Smooth muscle cell (in vitro differentiated cells): ENCODE measurements around the gene REPIN1. TPM values are rescaled to one million over a fixed set of nuclear protein-coding genes. Genes with fewer than 3 reads are reported as not detected.
A peak's percentile ranks its signal among the peaks of the same experiment; 100 is the strongest.

ENCODE experiments used
- DNase-seq: peaks from one replicate; lab custom pipeline; 2025; ENCODE audit not compliant: unreplicated experiment; lab: John Stamatoyannopoulos, UW
- H2AFZ ChIP-seq: fragments of 200-600 bp; sonication (generic); 2 replicates; pipeline ENCODE4 v1.6.0; 2016; ENCODE audit warnings: antibody characterized with exemption, low read depth, mild to moderate bottlenecking
- H3F3A ChIP-seq: fragments of 200-600 bp; sonication (generic); 2 replicates; pipeline ENCODE4 v1.6.0; 2017; ENCODE audit warnings: antibody characterized with exemption, low read depth
- H3K27ac ChIP-seq: fragments of 200-600 bp; sonication (generic); 2 replicates; pipeline ENCODE4 v1.5.1; 2016; ENCODE audit warnings: low read depth, mild to moderate bottlenecking
- H3K27me3 ChIP-seq: fragments of 200-600 bp; sonication (generic); 2 replicates; pipeline ENCODE4 v1.6.1; 2016; ENCODE audit warnings: low read depth, mild to moderate bottlenecking
- H3K36me3 ChIP-seq: fragments of 200-600 bp; sonication (generic); 2 replicates; pipeline ENCODE4 v1.5.1; 2016; ENCODE audit warnings: low read depth
- H3K4me1 ChIP-seq: fragments of 200-600 bp; sonication (generic); 2 replicates; pipeline ENCODE4 v1.5.1; 2016; ENCODE audit warnings: low read depth
- H3K4me2 ChIP-seq: fragments of 200-600 bp; sonication (generic); 2 replicates; pipeline ENCODE4 v1.6.0; 2016; ENCODE audit warnings: mild to moderate bottlenecking
- H3K4me3 ChIP-seq: fragments of 200-600 bp; sonication (generic); 2 replicates; pipeline ENCODE4 v1.5.1; 2016; ENCODE audit warnings: mild to moderate bottlenecking
- H3K79me2 ChIP-seq: fragments of 200-600 bp; sonication (generic); 2 replicates; pipeline ENCODE4 v1.6.0; 2016; ENCODE audit warnings: low read depth, mild to moderate bottlenecking
- H3K9ac ChIP-seq: fragments of 200-600 bp; sonication (generic); 2 replicates; pipeline ENCODE4 v1.6.0; 2016; ENCODE audit warnings: low read depth
- H3K9me3 ChIP-seq: fragments of 200-600 bp; sonication (generic); replicated peaks from 2 replicates; pipeline ENCODE4 v1.5.1; 2016; ENCODE audit warnings: low read depth
- H4K20me1 ChIP-seq: fragments of 200-600 bp; sonication (generic); 2 replicates; pipeline ENCODE4 v1.6.0; 2016; ENCODE audit warnings: low read depth
- CTCF ChIP-seq: fragments of 200-600 bp; sonication (generic); IDR thresholded peaks from 2 replicates; pipeline ENCODE4 v1.5.1; 2017; ENCODE audit warnings: borderline replicate concordance, mild to moderate bottlenecking, antibody characterized with exemption; ENCODE audit not compliant: insufficient read depth, poor library complexity, severe bottlenecking
- WGBS: methylation state at CpG from one replicate; pipeline ENCODE4 v1.1.7; 2016; ENCODE audit warnings: low lambda C conversion rate; 5-methylcytosine and 5-hydroxymethylcytosine counted together
- polyA plus RNA-seq: library from polyadenylated mRNA; unstranded; fragments of >200 nt; fragmentation: Nextera tagmentation; extraction: Ambion mirVana; gene quantifications from 2 replicates; pipeline ENCODE4 v1.2.1, GENCODE V29; 2016
- total RNA-seq: library from RNA; depleted of rRNA; stranded (reverse); fragments of >200 nt; gene quantifications from 2 replicates; pipeline ENCODE4 v1.2.3, GENCODE V29; 2014

The REPIN1 gene
- total and polyA plus RNA-seq, 2 experiments from 2014 or later = 55.5 to 60.9 TPM

GRCh38 chr7:150404172-150404804, 35.7 kb downstream of the REPIN1 start:
- peaks cover 7% of the 10 kb centered on the region for H3F3A ChIP-seq
- peak overlapping the region; percentile 93 for H3K4me2 ChIP-seq
- H3K36me3 ChIP-seq = no peaks in the 10 kb centered on the region
- H2AFZ ChIP-seq = peak overlapping the region; percentile 94
- no peak for DNase-seq
- WGBS = 25% methylated on average over 16 of the region's 16 CpGs
- peak overlapping the region; percentile 73 for H3K27ac ChIP-seq
- H3K9me3 ChIP-seq = no peaks in the 10 kb centered on the region
- no peak for TF ChIP-seq CTCF
- no peaks in the 10 kb centered on the region for H3K79me2 ChIP-seq
- peak overlapping the region; percentile 76 for H3K9ac ChIP-seq
- H3K4me3 ChIP-seq = peak overlapping the region; percentile 72
- no peaks in the 10 kb centered on the region for H4K20me1 ChIP-seq
- peaks cover 43% of the 10 kb centered on the region for H3K4me1 ChIP-seq
- H3K27me3 ChIP-seq = no peaks in the 10 kb centered on the region

- H3K79me2 ChIP-seq = no peaks in the 10 kb centered on the region
- no peaks in the 10 kb centered on the region for H3K27me3 ChIP-seq
- DNase-seq = peak; percentile 71
- no peak for TF ChIP-seq CTCF
- WGBS = 1% methylated on average over 54 of the region's 86 CpGs
- H3K9me3 ChIP-seq = no peaks in the 10 kb centered on the region
- H3K9ac ChIP-seq = peak overlapping the region; percentile 76
- H3F3A ChIP-seq = peaks cover 3% of the 10 kb centered on the region
- H3K27ac ChIP-seq = peak overlapping the region; percentile 73
- H2AFZ ChIP-seq = peak overlapping the region; percentile 94
- peaks cover 36% of the 10 kb centered on the region for H3K4me1 ChIP-seq
- no peaks in the 10 kb centered on the region for H3K36me3 ChIP-seq
- H3K4me2 ChIP-seq = peak overlapping the region; percentile 93
- H4K20me1 ChIP-seq = no peaks in the 10 kb centered on the region
- peak overlapping the region; percentile 72 for H3K4me3 ChIP-seq
Measured at GRCh38 chr7:150404805-150405583, 36.4 kb downstream of the REPIN1 start.

GRCh38 chr7:150405584-150406311, 37.1 kb downstream of the REPIN1 start:
- TF ChIP-seq CTCF = no peak
- Histone ChIP-seq H3K79me2 (no peaks in the 10 kb centered on the region), H3K4me2 (peak overlapping the region; percentile 93), H3K27ac (peak overlapping the region; percentile 21), H3K9me3 (no peaks in the 10 kb centered on the region), H3F3A (peaks cover 3% of the 10 kb centered on the region), H3K9ac (no peak overlapping the region), H4K20me1 (no peaks in the 10 kb centered on the region), H3K4me1 (peaks cover 32% of the 10 kb centered on the region), H3K36me3 (no peaks in the 10 kb centered on the region), H3K4me3 (peak overlapping the region; percentile 72), H3K27me3 (no peaks in the 10 kb centered on the region), H2AFZ (peak overlapping the region; percentile 94)
- DNase-seq = no peak
- WGBS = 7% methylated on average over 34 of the region's 35 CpGs
